Upper lobe of left lung (tissue), 6 donors: Measurements from ENCODE around the gene MICAL3. TPM values are rescaled to one million over a fixed set of nuclear protein-coding genes. Genes with fewer than 3 reads are reported as not detected.

Experiments
- ATAC-seq, 2 donors: fragments of 200-7000 bp; cut with Tn5 transposase; one replicate each; pipeline ENCODE4 v1.9.1; 2022; ENCODE audit warnings: mild to moderate bottlenecking in 2 of 2, moderate library complexity in 2 of 2; ENCODE audit not compliant: low FRiP score in 2 of 2
- DNase-seq, 2 donors: peaks; one replicate each; pipeline ENCODE4 v3.0.0-alpha.2; 2019 to 2020
- H3K27ac ChIP-seq, 4 donors: fragments of 200-600 bp; sonication (generic); one replicate each; pipeline ENCODE4 v1.5.1; 2016 to 2019
- H3K27me3 ChIP-seq, 4 donors: fragments of 200-600 bp; sonication (generic); one replicate each; pipeline ENCODE4 v1.5.1; 2017 to 2019
- H3K36me3 ChIP-seq, 4 donors: fragments of 200-600 bp; sonication (generic); one replicate each; pipeline ENCODE4 v1.5.1; 2016 to 2019
- H3K4me1 ChIP-seq, 4 donors: fragments of 200-600 bp; sonication (generic); one replicate each; pipeline ENCODE4 v1.5.1; 2018 to 2019
- H3K4me3 ChIP-seq, 4 donors: fragments of 200-600 bp; sonication (generic); one replicate each; pipeline ENCODE4 v1.5.1; 2017 to 2019; ENCODE audit warnings: mild to moderate bottlenecking in 2 of 4, moderate library complexity in 1 of 4
- H3K9me3 ChIP-seq, 4 donors: fragments of 200-600 bp; sonication (generic); one replicate each; pipeline ENCODE4 v1.5.1; 2018 to 2019
- EP300 ChIP-seq, 4 donors: sonication (generic); formaldehyde crosslinking; IDR thresholded peaks; one replicate each; pipeline ENCODE4 v1.5.1; 2017; ENCODE audit warnings: antibody characterized with exemption in 4 of 4, control low read depth in 2 of 4
- POLR2A ChIP-seq, 4 donors: fragments of 450-650 bp; IDR thresholded peaks; one replicate each; pipeline ENCODE4 v1.5.1; 2016 to 2017; ENCODE audit warnings: antibody characterized with exemption in 4 of 4, mild to moderate bottlenecking in 2 of 4
- POLR2AphosphoS5 ChIP-seq, 2 donors: sonication (generic); formaldehyde crosslinking; IDR thresholded peaks; one replicate each; pipeline ENCODE4 v1.5.1; 2017; ENCODE audit warnings: antibody characterized with exemption in 2 of 2
- WGBS, 2 donors: methylation state at CpG; one replicate each; pipeline ENCODE4 v1.1.5; 2017 to 2018; 5-methylcytosine and 5-hydroxymethylcytosine counted together
- total RNA-seq, 6 donors: library from RNA; depleted of rRNA in 4 of 6; stranded (reverse); fragments of >200 nt in 4 of 6; gene quantifications; one replicate each; pipeline versions ENCODE4 v1.1.0 to v1.2.1, GENCODE V29; 2016 to 2021
- TF ChIP-seq, protein P1 (sequence below), 6 experiments: fragments of 450-650 bp in 4 of 6; fragments of 200-600 bp in 2 of 6; sonication (generic) in 2 of 6; IDR thresholded peaks; one replicate each; pipeline ENCODE4 v1.5.1; 2016 to 2019; ENCODE audit warnings: antibody characterized with exemption in 6 of 6
- donor health status: DM: no; HTN: no; CAD: no; lungs with moderate emphysema.
- donor health status: DM: no; HTN: yes; CAD: no; lungs with severe emphysema.

MICAL3 gene
- total RNA-seq, 6 donors from 2014 or later, result 6.4 to 39.8 (median 23.4) TPM

- WGBS, 2 donors, result 78 to 80% methylated on average over 12 of the region's 12 CpGs
- Histone ChIP-seq H3K27me3 (no peaks in the 10 kb centered on the region), H3K9me3 (no peaks in the 10 kb centered on the region), H3K4me1 (peaks cover 6 to 27% (median 14%) of the 10 kb centered on the region in 4 donors), H3K4me3 (no peak overlapping the region), H3K36me3 (no peaks in the 10 kb centered on the region), H3K27ac (no peak overlapping the region)
- TF ChIP-seq POLR2AphosphoS5 (IDR thresholded peaks at IDR 0.05) (no peak), POLR2A (IDR thresholded peaks at IDR 0.05) (no peak)
- TF ChIP-seq, protein P1, sequence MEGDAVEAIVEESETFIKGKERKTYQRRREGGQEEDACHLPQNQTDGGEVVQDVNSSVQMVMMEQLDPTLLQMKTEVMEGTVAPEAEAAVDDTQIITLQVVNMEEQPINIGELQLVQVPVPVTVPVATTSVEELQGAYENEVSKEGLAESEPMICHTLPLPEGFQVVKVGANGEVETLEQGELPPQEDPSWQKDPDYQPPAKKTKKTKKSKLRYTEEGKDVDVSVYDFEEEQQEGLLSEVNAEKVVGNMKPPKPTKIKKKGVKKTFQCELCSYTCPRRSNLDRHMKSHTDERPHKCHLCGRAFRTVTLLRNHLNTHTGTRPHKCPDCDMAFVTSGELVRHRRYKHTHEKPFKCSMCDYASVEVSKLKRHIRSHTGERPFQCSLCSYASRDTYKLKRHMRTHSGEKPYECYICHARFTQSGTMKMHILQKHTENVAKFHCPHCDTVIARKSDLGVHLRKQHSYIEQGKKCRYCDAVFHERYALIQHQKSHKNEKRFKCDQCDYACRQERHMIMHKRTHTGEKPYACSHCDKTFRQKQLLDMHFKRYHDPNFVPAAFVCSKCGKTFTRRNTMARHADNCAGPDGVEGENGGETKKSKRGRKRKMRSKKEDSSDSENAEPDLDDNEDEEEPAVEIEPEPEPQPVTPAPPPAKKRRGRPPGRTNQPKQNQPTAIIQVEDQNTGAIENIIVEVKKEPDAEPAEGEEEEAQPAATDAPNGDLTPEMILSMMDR (IDR thresholded peaks at IDR 0.05), result no peak
- ATAC-seq, result no peak
- DNase-seq, result no peak
Measured at GRCh38 chr22:17912945-17913721, 111.2 kb downstream of the MICAL3 start.

GRCh38 chr22:17911887-17912286 is 112.5 kb downstream of the MICAL3 start:
- no peak overlapping the region for H3K4me3 ChIP-seq
- H3K27ac ChIP-seq, result peak overlapping the region in 2 of 4 donors; percentile 58 to 69
- H3K9me3 ChIP-seq, result no peaks in the 10 kb centered on the region
- H3K36me3 ChIP-seq, result no peaks in the 10 kb centered on the region
- ATAC-seq (no peak), DNase-seq (no peak)
- no peak for TF ChIP-seq POLR2AphosphoS5 (IDR thresholded peaks at IDR 0.05)
- TF ChIP-seq, protein P1 (IDR thresholded peaks at IDR 0.05), result no peak
- TF ChIP-seq POLR2A (IDR thresholded peaks at IDR 0.05), result no peak
- no peak for TF ChIP-seq EP300 (IDR thresholded peaks at IDR 0.05)
- peaks cover 6 to 22% (median 12%) of the 10 kb centered on the region in 4 donors for H3K4me1 ChIP-seq
- WGBS, 2 donors, result 96 to 97% methylated on average over 4 of the region's 4 CpGs
- H3K27me3 ChIP-seq, result no peaks in the 10 kb centered on the region

DNA sequence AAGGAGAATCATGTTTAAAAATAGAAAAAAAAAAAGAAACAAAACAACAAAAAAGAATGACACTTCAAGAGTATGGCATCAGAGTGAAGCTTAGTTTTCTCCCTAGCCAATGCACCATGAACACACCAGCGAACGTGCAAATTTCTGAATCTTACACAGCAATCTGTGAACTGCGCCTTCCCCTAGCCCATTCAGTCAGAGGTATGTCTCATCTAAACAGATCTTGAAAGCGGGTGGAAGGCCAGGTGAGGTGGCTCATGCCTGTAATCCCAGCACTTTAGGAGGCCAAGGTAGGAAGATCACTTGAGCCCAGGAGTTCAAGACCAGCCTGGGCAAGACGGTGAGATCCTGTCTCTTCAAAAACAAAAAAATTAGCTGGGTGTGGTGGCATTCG is 113.1 kb downstream of the MICAL3 start:
- Histone ChIP-seq H3K36me3 (peaks cover 0 to 4% (median 0%) of the 10 kb centered on the region in 4 donors), H3K4me1 (peaks cover 6 to 22% (median 12%) of the 10 kb centered on the region in 4 donors), H3K9me3 (no peaks in the 10 kb centered on the region), H3K27me3 (no peaks in the 10 kb centered on the region), H3K4me3 (no peak overlapping the region), H3K27ac (peak overlapping the region; percentile 1 to 69 (median 54))
- no peak for TF ChIP-seq POLR2A (IDR thresholded peaks at IDR 0.05)
- no peak for TF ChIP-seq EP300 (IDR thresholded peaks at IDR 0.05)
- TF ChIP-seq, protein P1 (IDR thresholded peaks at IDR 0.05), result no peak
- no peak for TF ChIP-seq POLR2AphosphoS5 (IDR thresholded peaks at IDR 0.05)
- ATAC-seq (no peak), DNase-seq (no peak)
- 91 to 93% methylated on average over 6 of the region's 6 CpGs for WGBS, 2 donors

GRCh38 chr22:17910561-17911311 is 113.6 kb downstream of the MICAL3 start:
- H3K4me1 ChIP-seq, result peaks cover 6 to 22% (median 12%) of the 10 kb centered on the region in 4 donors
- peak overlapping the region; percentile 1 to 69 (median 54) for H3K27ac ChIP-seq
- DNase-seq (no peak), ATAC-seq (peak; percentile 45 to 87)
- TF ChIP-seq, protein P1 (IDR thresholded peaks at IDR 0.05), result peak in 1 of 6 experiments; percentile 17
- TF ChIP-seq POLR2AphosphoS5 (IDR thresholded peaks at IDR 0.05) (peak in 1 of 2 donors; percentile 29), EP300 (IDR thresholded peaks at IDR 0.05) (no peak)
- H3K36me3 ChIP-seq, result peaks cover 0 to 10% (median 0%) of the 10 kb centered on the region in 4 donors
- 50 to 63% methylated on average over 7 to 12 of the region's 12 CpGs for WGBS, 2 donors
- no peak overlapping the region for H3K4me3 ChIP-seq
- no peaks in the 10 kb centered on the region for H3K27me3 ChIP-seq
- H3K9me3 ChIP-seq, result no peaks in the 10 kb centered on the region
